ENCODE results near the gene KCNK4.
A peak's percentile ranks its signal among the peaks of the same experiment; 100 is the strongest.
"Not testable (repeated sequence)": the region's sequence is repeated elsewhere in the genome, so short reads cannot be mapped to it uniquely, and the experiment has no call there.

The KCNK4 gene

DNA sequence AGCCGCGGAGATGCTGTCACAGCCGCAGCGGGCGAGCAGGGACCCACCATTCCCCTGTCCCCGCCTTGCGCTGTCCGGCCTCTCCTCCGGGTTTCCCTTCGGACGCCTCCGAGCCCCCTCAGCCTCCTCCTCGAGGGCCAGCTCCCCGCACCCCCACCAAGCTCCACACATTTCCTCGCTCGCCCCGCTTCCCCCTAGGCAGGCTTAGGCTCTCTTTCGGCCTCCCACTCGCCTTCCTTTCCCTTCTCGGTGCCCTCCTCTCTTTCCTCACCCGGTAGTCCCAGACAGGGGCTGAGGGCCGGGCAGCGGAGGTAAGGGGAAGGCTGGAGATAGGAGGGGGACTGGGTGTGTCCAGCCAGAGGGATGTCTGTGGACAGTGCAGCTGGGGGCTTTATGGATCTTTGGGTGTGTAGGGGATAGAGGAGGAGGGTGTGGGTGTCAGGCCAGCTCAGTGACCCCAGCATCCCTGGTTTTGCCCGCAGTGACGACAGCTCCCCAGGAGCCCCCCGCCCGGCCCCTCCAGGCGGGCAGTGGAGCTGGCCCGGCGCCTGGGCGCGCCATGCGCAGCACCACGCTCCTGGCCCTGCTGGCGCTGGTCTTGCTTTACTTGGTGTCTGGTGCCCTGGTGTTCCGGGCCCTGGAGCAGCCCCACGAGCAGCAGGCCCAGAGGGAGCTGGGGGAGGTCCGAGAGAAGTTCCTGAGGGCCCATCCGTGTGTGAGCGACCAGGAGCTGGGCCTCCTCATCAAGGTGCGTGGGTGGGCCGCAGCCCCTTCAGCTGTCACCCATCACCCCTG, 1.6 kb downstream of the KCNK4 start:
- DNase-seq: no peak

DNA sequence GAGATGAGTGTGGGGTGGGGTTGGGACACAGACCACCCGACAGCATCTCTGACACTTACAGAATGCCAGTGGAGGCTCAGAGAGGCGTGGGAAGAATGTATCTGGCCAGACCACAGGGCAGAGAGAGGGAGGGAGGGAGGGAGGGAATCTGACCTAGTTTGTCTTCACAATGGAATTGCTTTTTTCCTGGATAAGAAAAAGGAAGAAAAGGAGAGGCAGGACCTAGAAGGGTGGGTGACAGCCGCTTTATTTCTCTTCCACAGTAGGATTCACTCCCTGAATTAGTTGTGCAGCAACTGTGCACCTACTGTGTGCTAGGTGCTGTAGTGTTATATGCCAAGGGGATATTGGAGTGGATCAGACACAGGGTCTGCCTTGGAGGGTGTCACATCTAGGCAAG, 3.7 kb downstream of the KCNK4 start:
- no peak for DNase-seq

DNA sequence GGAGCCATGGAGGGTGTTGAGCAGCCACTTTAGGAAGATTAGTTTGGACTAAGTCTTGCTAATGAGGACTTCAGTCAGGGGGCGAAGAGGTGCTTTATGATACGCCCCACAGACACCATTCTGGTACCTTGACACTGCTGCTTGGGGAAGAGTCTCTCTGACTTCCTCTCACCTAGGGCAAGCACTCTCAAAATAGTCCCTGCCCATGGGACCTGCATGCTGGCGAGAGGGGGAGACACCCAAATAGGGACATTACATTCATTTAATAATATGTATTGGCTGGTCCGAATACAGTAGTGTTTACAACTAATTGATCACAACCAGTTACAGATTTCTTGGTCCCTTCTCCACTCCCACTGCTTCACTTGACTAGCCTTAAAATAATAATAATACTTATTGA, 4.7 kb downstream of the KCNK4 start:
- no peak for DNase-seq

DNA sequence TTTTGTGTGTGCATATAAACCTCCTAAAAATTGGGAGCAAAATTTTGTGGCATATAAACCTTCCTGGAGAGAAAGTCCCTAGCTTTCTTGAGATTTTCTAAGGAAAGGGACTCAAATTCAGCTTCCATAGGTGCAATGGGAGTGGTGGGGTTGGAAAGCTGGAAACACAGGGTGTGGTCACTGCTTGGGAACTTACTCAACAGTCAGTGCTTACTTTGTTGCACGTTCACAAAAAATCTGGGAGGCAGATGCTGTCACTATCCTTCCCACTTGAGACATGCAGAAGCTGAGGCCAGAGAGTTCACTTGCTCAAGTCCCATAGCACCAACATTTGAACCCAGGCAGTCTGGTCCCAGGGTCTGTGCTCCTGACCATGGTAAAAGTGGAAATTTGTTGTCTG, 5.1 kb downstream of the KCNK4 start:
- no peak for DNase-seq

DNA sequence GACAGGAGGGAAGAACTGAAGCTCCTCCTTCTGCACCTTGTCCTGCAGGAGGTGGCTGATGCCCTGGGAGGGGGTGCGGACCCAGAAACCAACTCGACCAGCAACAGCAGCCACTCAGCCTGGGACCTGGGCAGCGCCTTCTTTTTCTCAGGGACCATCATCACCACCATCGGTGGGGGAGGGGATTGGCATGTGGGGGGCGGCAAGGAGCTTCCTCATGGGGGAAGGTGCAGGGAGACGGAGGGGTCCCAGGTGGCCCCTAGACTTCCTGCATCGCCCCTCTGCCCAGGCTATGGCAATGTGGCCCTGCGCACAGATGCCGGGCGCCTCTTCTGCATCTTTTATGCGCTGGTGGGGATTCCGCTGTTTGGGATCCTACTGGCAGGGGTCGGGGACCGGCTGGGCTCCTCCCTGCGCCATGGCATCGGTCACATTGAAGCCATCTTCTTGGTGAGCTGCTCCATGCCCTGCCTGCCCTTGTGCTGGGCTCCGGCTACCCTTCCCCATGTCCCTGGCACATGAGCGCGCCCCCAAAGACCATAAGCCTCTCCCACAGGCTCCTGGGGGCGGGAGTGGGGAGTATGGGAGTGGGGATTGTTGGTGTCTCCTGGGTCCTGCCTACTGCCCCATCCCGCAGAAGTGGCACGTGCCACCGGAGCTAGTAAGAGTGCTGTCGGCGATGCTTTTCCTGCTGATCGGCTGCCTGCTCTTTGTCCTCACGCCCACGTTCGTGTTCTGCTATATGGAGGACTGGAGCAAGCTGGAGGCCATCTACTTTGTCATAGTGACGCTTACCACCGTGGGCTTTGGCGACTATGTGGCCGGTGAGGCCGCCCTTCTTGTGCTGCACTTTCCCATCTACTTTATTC, 6.0 kb downstream of the KCNK4 start:
- no peak for DNase-seq

DNA sequence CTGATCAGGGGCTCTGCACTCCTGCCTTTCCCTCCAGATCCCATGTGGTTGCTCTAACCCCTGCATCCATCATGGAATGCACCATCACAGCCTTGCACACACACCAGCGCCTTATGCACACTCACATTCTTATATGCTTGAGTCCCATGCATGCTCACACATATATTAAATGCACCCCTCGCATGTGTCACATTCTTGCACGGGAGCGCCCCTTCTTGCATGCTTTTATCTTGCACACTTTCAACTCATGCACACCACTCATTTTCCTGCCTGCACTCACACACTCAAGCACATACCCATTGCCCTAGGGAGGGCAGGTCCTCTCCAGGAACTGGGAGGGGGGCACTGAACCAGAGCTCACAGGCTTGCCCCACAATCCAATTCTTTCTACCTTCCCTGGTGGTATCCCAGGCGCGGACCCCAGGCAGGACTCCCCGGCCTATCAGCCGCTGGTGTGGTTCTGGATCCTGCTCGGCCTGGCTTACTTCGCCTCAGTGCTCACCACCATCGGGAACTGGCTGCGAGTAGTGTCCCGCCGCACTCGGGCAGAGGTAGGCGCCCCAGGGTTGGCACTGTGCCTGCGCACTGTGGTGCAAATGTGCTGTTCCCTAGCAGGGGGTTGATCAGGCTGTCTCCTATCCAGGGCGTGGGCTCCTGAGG, 6.7 kb downstream of the KCNK4 start:
- no peak for DNase-seq

DNA sequence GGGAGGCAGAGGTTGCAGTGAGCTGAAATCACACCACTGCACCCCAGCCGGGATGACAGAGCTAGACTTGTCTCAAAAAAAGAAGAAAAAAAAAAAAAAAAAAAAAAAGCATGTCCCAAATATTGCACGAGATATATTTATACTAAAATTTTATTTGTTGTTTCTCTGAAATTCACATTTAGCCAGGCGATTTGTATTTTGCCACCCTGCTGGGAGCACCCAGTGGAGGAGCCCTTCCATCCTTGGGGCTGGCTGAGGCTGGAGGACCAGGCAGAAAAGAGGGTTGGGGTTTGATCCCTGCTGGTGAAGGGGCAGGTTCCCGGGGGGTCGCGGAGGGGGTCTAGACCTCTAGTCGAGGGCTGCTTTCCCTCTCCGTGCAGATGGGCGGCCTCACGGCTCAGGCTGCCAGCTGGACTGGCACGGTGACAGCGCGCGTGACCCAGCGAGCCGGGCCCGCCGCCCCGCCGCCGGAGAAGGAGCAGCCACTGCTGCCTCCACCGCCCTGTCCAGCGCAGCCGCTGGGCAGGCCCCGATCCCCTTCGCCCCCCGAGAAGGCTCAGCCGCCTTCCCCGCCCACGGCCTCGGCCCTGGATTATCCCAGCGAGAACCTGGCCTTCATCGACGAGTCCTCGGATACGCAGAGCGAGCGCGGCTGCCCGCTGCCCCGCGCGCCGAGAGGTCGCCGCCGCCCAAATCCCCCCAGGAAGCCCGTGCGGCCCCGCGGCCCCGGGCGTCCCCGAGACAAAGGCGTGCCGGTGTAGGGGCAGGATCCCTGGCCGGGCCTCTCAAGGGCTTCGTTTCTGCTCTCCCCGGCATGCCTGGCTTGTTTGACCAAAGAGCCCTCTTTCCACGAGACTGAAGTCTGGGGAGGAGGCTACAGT, 8.1 kb downstream of the KCNK4 start:
- no peak for DNase-seq

DNA sequence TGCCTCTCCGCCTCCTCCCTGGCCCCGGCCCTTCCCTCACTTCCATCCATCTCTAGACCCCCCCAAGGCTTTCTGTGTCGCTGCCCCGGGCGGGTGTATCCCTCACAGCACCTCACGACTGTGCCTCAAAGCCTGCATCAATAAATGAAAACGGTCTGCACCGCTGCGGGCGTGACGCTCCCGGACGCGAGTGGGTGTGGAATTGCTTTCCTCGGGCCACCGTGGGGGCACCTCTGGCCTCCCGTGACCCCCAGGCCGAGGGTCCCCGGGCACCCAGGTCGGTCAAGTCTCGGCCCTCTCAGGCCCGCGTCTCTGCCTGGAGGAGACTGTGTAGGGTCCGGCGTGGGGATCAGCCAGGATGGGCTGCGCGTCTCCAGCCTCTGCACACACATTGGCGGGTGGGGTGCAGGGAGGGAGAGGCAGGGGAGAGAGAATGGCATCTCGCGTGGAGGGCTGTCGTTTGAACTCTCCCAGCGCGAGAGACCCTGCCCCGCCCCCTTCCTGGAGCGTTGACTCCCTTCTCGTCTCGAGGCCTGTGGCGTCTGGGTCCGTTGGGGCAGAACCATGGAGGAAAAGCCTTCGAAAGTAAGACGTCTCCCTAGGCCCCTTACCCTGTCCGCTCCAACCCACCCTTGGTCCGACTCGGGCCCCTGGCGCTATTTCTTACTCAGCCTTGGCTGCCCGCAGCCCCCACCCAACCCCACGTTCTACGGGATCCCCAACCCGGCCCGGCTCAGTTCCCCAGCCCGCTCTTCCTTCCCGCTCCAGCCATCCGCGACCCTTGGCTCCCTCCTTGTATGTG, 8.9 kb downstream of the KCNK4 start, which contains the start of gene CATSPERZ:
Gene CATSPERZ (plus strand): TSS at position 512 of the 802 bp plus-strand sequence. CDS start 53 bp downstream, at position 565.
- no peak for DNase-seq

DNA sequence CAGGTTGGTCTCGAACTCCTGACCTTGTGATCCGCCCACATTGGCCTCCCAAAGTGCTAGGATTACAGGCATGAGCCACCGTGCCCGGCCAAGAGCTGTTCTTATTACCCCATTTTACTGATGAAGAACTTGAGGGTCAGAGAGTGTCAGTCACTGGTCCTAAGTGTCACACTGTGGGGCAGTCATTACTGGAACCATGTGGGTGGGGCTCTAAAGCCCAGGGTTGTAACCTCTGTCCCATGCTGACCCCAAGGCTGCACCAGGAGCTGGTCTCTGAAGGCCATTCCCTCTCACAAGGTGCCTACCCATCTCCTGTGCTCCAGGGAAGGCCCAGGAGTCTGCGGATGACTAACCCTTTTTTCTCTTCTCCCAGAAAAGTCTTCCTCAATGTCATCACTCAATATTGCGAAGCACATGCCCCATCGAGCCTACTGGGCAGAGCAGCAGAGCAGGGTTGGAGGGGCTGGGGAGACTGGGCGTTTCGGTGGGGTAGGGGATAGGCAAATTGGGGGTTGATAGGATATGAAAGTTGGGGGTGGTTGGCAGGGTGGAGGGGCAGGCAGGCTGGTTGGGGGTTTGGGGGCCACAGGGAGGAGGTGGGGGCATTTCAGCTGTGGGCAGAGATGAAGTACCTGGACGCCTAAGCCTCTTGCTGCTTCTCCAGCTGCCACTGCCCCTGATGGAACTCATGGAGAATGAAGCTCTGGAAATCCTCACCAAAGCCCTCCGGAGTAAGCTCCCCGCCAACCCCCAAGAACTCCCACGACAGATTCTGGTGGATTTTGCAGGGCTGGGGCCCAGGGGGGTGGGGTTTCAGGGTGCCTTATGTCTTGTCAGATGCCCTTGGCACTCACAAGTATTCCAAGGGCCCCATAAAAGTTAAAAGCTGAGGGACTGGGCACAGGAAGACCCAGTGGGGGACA, 12.3 kb downstream of the KCNK4 start:
- DNase-seq: no peak

DNA sequence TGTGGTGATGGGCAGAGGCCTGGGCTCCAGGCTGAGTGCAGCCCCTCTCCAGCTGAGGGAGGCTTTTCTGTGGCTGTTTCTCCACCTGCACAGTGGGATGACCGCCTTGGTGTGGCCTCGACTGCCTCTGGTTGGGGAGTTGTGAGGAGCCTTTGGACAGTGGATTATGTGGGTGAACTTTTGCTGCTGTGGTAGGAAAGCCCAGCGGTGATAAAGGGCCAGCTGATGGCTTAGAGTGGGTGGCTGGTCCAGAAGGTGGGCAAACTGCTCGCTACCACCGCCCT, 12.9 kb downstream of the KCNK4 start:
- DNase-seq: no peak

DNA sequence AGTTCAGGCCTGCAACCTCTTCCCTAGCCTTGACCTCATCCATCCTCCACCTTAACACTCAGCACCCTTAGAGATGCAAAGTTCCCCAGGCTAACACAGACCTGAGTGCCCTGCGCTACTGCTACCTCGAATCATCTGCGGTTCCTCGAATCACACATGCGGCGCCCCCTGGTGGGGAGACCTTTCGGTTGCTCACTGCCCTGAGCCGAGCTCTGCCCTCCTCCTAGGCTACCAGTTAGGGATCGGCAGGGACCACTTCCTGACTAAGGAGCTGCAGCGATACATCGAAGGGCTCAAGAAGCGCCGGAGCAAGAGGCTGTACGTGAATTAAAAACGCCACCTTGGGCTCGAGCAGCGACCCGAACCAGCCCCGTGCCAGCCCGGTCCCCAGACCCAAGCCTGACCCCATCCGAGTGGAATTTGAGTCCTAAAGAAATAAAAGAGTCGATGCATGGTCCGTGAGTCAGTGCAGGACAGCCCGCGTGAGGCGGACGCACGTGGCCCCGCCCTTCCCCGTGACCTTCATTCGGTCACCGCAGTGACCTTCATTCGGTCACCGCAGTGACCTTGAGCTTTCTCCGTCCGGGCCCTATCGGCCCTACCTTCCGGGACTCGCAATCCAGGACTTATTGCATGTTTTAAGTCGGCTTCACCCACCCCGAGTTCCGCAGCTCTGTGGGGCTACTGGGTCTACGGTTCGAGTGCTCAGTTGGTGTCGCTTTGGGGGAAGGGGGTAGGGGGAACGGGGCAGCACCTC, 13.4 kb downstream of the KCNK4 start:
- DNase-seq: peak; percentile 78

DNA sequence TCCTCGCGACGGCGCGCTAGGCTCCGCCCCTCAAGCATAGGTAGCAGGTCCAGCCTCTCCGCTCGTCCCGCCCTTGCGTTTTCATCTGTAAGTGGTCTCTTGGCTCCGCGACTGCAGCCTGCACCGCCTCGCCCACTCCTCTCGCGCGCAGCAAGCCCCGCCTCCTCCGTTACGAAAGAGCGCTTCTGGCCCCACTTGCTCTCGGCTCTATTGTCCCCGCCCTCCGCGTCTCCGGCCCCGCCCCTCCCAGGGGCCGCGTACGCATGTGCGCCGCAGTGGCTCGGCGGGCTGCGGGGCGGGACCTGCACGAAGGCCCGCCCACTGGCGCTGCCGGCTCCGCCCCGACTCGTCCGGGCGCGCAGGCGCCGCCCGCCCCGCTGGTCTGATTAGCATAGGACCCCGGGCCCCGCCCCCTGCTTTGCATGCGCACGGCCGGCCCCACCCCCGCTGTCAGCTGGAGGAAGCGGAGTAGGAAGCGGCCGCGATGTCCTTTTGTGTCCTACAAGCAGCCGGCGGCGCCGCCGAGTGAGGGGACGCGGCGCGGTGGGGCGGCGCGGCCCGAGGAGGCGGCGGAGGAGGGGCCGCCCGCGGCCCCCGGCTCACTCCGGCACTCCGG, 14.1 kb downstream of the KCNK4 start, which contains the start of gene ESRRA:
Gene ESRRA (plus strand): TSS at position 450 of the 616 bp plus-strand sequence. CDS start 1,656 bp downstream, outside the sequence.
- peak; percentile 98 for DNase-seq

DNA sequence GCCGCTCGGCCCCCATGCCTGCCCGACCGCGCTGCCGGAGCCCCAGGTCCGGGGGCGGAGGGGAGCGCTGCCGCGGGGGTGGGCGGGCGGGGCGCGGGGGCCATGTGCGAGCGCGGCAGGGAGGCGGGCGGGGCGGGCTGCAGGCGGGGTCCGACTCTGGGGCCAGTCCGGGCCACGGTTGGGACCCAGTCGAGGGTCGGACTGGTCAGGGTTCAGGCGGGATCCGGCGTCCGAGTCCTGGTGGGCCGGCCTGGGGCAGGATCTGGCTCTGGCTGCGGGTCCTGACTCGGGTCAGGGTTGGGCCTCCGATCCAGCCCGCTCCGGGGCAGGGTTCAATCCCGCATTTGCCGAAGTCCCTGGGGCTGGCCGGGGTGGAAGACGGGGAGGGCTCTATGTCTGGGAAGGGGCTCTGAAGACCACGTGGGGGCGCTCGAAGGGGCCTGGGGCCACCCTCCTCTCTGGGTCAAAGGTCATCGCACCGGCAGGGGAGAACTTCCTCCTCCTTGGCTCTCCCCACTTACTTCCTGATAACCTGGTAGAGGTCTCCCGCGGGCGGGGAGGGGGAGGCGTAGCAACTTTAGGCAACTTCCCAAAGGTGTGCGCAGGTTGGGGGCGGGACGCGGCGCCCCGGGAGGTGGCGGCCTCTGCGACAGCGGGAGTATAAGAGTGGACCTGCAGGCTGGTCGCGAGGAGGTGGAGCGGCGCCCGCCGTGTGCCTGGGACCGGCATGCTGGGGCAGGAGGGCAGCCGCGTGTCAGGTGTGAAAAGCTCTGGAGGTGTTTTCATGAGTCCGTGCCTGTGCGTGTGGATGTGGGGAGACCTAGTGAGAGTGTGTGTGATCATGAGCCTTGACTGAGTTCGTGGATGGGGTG, 14.8 kb downstream of the KCNK4 start:
- DNase-seq: peak; percentile 31

DNA sequence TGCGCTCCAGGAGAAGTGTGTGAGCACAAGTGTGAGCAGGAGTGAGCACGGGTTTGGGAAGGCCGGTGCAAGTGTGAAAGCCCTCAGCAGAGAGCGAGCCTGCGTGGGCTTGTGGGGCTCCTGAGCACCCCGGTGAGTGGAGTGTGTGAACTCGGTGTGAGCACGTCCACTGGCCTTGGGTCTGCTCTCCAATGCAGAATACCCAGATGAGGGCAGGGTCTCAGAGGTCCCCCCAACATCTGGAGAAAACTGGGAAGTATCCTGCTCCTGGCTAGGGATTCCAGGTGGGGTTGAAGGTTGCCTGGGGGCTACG, 15.4 kb downstream of the KCNK4 start:
- DNase-seq: no peak

DNA sequence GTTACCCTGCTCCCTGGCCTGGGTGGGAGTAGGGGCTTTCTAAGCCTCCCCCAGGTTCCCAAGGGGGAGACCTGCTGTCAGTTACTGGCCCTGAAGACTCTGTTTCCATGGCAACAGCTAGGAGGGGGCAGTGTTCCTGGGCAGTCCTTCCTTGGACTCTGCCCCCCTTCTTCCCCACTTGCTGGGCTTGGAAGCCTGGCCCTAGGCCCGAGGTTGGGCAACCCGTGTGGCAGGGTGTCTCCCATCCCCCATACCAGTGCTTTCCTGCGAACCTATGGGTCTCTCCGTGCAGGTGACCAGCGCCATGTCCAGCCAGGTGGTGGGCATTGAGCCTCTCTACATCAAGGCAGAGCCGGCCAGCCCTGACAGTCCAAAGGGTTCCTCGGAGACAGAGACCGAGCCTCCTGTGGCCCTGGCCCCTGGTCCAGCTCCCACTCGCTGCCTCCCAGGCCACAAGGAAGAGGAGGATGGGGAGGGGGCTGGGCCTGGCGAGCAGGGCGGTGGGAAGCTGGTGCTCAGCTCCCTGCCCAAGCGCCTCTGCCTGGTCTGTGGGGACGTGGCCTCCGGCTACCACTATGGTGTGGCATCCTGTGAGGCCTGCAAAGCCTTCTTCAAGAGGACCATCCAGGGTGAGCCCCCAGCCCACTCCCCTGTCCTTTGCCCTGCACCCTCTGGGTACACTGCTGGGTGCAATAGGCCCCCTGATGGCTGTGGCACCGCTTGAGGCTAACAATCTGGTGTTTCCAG, 15.9 kb downstream of the KCNK4 start:
- no peak for DNase-seq

DNA sequence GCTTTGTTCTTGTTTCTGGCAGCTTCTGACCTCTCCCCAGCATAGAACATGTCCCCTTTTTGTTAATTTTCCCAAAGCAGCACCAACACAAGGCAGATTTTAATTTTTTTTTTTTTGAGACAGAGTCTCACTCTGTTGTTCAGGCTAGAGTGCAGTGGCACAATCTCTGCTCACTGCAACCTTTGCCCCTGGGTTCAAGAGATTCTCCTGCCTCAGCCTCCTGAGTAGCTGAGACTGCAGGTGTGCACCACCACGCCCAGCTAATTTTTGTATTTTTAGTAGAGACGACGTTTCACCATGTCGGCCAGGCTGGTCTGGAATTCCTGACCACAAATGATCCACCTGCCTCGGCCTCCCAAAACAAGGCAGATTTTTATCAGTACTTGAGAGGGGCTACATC, 16.7 kb downstream of the KCNK4 start:
- DNase-seq: not testable (repeated sequence)

DNA sequence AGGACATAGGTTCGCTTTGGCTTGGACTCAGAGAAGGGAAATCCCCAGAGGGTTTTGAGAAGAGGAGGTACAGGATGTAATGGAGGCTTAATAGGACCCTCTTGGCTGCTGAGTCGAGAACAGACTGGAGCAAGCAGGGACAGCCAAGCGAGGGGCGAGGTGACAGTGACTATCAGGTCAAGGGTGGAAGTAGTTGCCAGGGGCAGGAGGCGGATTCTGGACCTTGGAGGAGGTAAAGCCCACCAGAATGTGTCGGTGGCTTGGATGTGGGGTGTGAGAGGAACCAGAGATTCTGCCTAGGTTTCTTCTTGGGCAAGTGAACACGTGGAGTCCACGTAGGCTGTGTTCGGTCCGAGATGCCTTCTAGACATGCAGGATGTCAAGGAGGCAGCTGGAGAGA, 21.8 kb downstream of the KCNK4 start:
- no peak for DNase-seq

Data from DMS79 (cell line).